ENCODE results near the gene ZFP30. TPM values are rescaled to one million over a fixed set of nuclear protein-coding genes. Genes with fewer than 3 reads are reported as not detected.

ZFP30 gene
- total and polyA plus RNA-seq, 10 of the 15 experiments (the other 5 are each of a cell fraction or from before 2014, with no cell fraction given): 1.4 to 12.8 (median 5.7) TPM

DNA sequence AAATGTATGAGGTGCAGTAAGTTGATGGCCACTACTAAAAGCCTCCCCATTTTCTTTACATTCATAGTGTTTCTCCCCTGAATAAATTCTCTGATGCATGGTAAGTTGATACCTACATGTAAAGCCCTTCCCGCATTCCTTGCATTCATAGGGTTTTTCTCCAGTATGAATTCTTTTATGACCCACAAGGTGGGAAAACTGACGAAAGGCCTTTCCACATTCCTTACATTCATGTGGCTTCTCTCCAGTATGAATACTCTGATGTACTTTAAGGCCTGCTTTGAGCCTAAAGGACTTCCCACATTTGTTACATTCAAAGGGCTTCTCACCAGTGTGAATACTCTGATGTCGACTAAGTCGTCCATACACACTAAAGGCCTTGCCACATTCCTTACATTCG lies 43.8 kb upstream of the ZFP30 start (continued):
- TF ChIP-seq, protein P1, sequence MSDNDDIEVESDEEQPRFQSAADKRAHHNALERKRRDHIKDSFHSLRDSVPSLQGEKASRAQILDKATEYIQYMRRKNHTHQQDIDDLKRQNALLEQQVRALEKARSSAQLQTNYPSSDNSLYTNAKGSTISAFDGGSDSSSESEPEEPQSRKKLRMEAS (IDR thresholded peaks at IDR 0.05; ENCODE audit: low read depth, low read length): no peak
- TF ChIP-seq, protein P2, sequence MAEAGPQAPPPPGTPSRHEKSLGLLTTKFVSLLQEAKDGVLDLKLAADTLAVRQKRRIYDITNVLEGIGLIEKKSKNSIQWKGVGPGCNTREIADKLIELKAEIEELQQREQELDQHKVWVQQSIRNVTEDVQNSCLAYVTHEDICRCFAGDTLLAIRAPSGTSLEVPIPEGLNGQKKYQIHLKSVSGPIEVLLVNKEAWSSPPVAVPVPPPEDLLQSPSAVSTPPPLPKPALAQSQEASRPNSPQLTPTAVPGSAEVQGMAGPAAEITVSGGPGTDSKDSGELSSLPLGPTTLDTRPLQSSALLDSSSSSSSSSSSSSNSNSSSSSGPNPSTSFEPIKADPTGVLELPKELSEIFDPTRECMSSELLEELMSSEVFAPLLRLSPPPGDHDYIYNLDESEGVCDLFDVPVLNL (IDR thresholded peaks at IDR 0.05; ENCODE audit: low read depth, low read length): no peak
- TF ChIP-seq BACH1 (IDR thresholded peaks at IDR 0.05; ENCODE audit: borderline replicate concordance) (no peak), ATF7 (IDR thresholded peaks at IDR 0.05; ENCODE audit: low read depth) (no peak), MEF2A (IDR thresholded peaks at IDR 0.05; ENCODE audit: insufficient read depth, low read depth, low read length) (no peak), STAT1 (conservative IDR thresholded peaks at IDR 0.05) (no peak)
- TF ChIP-seq, protein P3, sequence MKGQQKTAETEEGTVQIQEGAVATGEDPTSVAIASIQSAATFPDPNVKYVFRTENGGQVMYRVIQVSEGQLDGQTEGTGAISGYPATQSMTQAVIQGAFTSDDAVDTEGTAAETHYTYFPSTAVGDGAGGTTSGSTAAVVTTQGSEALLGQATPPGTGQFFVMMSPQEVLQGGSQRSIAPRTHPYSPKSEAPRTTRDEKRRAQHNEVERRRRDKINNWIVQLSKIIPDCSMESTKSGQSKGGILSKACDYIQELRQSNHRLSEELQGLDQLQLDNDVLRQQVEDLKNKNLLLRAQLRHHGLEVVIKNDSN (IDR thresholded peaks at IDR 0.05; ENCODE audit: borderline replicate concordance, extremely low read length, insufficient read depth, low read depth, low read length): no peak

DNA sequence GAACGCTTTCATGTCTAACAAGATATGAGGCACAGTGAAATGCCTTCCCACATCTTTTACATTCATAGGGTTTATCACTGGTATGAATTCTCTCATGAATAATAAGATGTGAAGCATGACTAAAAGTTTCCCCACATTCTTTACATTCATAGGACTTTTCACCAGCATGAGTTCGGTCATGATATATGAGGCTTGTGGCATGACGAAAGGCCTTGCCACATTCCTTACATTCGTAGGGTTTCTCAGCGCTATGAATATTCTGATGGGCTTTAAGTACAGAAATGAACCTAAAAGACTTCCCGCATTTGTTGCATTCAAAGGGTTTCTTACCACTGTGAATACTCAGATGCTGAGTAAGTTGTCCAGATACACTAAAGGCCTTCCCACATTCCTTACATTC lies 43.0 kb upstream of the ZFP30 start:
- ATAC-seq (no peak), DNase-seq (ENCODE audit: low read depth, low spot score) (no peak), FAIRE-seq (no peak)
- Histone ChIP-seq H3K4me3 (no peak overlapping the region), H3K36me3 (ENCODE audit: control insufficient read depth in 2 of 2, insufficient read depth in 2 of 2, low read length in 1 of 2) (no peaks in the 10 kb centered on the region; a peak in 2 of 4 replicates), H3K27me3 (replicated peaks in 1 of 2; ENCODE audit: control insufficient read depth in 2 of 2, insufficient read depth in 2 of 2, low read length in 1 of 2) (no peaks in the 10 kb centered on the region), H4K20me1 (ENCODE audit: control insufficient read depth, insufficient read depth) (no peaks in the 10 kb centered on the region), H3K4me2 (ENCODE audit: control insufficient read depth, insufficient read depth) (no peak overlapping the region), H3K9me3 (replicated peaks; ENCODE audit: control insufficient read depth, insufficient read depth, low read length) (no peaks in the 10 kb centered on the region; the same call in 2 of the 3 replicates), H2AFZ (ENCODE audit: control insufficient read depth, low read depth, low read length) (no peak overlapping the region), H3K9ac (ENCODE audit: control insufficient read depth, insufficient read depth, low read length) (no peak overlapping the region), H3K4me1 (ENCODE audit: control insufficient read depth, insufficient read depth, low read length) (no peaks in the 10 kb centered on the region), H3K79me2 (ENCODE audit: control insufficient read depth, insufficient read depth, low read length) (no peaks in the 10 kb centered on the region), H3K27ac (ENCODE audit: control insufficient read depth, insufficient read depth) (no peak overlapping the region)
- 92% methylated on average over 6 of the region's 6 CpGs for WGBS (ENCODE audit: insufficient coverage, insufficient replicate concordance, low lambda C conversion rate, missing lambda C conversion rate)
- no TSS peak for BruUV-seq (replicated peaks)
- in situ Hi-C loops (cut with MboI): no loop called here
- ChIA-PET SMC1A (ENCODE audit: uncharacterized antibody, unreplicated experiment) (no interaction called here), CTCF (no interaction called here), POLR2A (no interaction called here), RAD21 (ENCODE audit: unreplicated experiment) (no interaction called here)
- intact Hi-C loops (cut with micrococcal nuclease; ENCODE audit: unreplicated experiment): no loop called here
- TF ChIP-seq STAT1 (conservative IDR thresholded peaks at IDR 0.05): no peak
- no peak for TF ChIP-seq SUPT20H (IDR thresholded peaks at IDR 0.05; ENCODE audit: borderline replicate concordance, control insufficient read depth, low read depth, low read length)
- TF ChIP-seq, protein P4, sequence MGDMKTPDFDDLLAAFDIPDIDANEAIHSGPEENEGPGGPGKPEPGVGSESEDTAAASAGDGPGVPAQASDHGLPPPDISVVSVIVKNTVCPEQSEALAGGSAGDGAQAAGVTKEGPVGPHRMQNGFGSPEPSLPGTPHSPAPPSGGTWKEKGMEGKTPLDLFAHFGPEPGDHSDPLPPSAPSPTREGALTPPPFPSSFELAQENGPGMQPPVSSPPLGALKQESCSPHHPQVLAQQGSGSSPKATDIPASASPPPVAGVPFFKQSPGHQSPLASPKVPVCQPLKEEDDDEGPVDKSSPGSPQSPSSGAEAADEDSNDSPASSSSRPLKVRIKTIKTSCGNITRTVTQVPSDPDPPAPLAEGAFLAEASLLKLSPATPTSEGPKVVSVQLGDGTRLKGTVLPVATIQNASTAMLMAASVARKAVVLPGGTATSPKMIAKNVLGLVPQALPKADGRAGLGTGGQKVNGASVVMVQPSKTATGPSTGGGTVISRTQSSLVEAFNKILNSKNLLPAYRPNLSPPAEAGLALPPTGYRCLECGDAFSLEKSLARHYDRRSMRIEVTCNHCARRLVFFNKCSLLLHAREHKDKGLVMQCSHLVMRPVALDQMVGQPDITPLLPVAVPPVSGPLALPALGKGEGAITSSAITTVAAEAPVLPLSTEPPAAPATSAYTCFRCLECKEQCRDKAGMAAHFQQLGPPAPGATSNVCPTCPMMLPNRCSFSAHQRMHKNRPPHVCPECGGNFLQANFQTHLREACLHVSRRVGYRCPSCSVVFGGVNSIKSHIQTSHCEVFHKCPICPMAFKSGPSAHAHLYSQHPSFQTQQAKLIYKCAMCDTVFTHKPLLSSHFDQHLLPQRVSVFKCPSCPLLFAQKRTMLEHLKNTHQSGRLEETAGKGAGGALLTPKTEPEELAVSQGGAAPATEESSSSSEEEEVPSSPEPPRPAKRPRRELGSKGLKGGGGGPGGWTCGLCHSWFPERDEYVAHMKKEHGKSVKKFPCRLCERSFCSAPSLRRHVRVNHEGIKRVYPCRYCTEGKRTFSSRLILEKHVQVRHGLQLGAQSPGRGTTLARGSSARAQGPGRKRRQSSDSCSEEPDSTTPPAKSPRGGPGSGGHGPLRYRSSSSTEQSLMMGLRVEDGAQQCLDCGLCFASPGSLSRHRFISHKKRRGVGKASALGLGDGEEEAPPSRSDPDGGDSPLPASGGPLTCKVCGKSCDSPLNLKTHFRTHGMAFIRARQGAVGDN (IDR thresholded peaks at IDR 0.05): no peak
- TF ChIP-seq FOXM1 (IDR thresholded peaks at IDR 0.05; ENCODE audit: low read depth, low read length): no peak
- TF ChIP-seq RBBP5 (conservative IDR thresholded peaks at IDR 0.05): no peak
- TF ChIP-seq JUNB (IDR thresholded peaks at IDR 0.05): no peak
- no peak for TF ChIP-seq TAF1 (IDR thresholded peaks at IDR 0.05; ENCODE audit: borderline replicate concordance, low read depth, low read length)
- no peak for TF ChIP-seq ATF7 (IDR thresholded peaks at IDR 0.05; ENCODE audit: low read depth)
- TF ChIP-seq HDGF (IDR thresholded peaks at IDR 0.05): no peak
- TF ChIP-seq HDAC2 (IDR thresholded peaks at IDR 0.05): no peak
- TF ChIP-seq ZNF274 (IDR thresholded peaks at IDR 0.05; ENCODE audit: insufficient read depth, insufficient read length): no peak
- no peak for TF ChIP-seq TCF12 (IDR thresholded peaks at IDR 0.05; ENCODE audit: low read depth, low read length)
- no peak for TF ChIP-seq HCFC1 (IDR thresholded peaks at IDR 0.05; ENCODE audit: low read length)
- TF ChIP-seq TBL1XR1 (IDR thresholded peaks at IDR 0.05; ENCODE audit: low read depth, low read length): no peak
- no peak for TF ChIP-seq ZNF384 (IDR thresholded peaks at IDR 0.05; ENCODE audit: borderline replicate concordance, low read depth, low read length)

Measured in GM12878 (cell line).